Effector memory CD8-positive, alpha-beta T cell (primary cell): ENCODE results near the gene IQCE.

Experiments
- ATAC-seq: fragments of 150-1000 bp; cut with Tn5 transposase; replicated peaks from 2 replicates; pipeline ENCODE4 v1.10.0; 2021; ENCODE audit warnings: mild to moderate bottlenecking, moderate library complexity
- DNase-seq, 3 experiments: peaks; one replicate each; pipeline ENCODE4 v3.0.0; 2021
- H3K27ac Mint-ChIP-seq, 2 donors: one replicate each; pipeline ENCODE4 v1.8.0; 2022; ENCODE audit warnings: mild to moderate bottlenecking in 2 of 2, mixed read lengths in 2 of 2, moderate library complexity in 2 of 2
- H3K27me3 Mint-ChIP-seq, 2 donors: one replicate each; pipeline ENCODE4 v1.8.0; 2022; ENCODE audit warnings: mixed read lengths in 2 of 2
- H3K36me3 Mint-ChIP-seq: one replicate; pipeline ENCODE4 v1.8.0; 2022; ENCODE audit warnings: mild to moderate bottlenecking, moderate library complexity, mixed read lengths; ENCODE audit not compliant: insufficient read depth
- H3K4me1 Mint-ChIP-seq, 2 donors: one replicate each; pipeline ENCODE4 v1.8.0; 2022; ENCODE audit warnings: low read depth in 2 of 2, mixed read lengths in 2 of 2
- H3K4me3 Mint-ChIP-seq, 2 donors: one replicate each; pipeline ENCODE4 v1.8.0; 2022; ENCODE audit warnings: mild to moderate bottlenecking in 2 of 2, mixed read lengths in 2 of 2, moderate library complexity in 2 of 2
- H3K9me3 Mint-ChIP-seq, 2 donors: one replicate each; pipeline ENCODE4 v1.8.0; 2022; ENCODE audit warnings: mixed read lengths in 2 of 2

IQCE gene

GRCh38 chr7:2644562-2645273 lies 85.9 kb downstream of the IQCE start:
- Mint-ChIP-seq H3K27me3 (no peaks in the 10 kb centered on the region), H3K36me3 (peaks cover 14% of the 10 kb centered on the region), H3K9me3 (no peaks in the 10 kb centered on the region), H3K4me3 (peak overlapping the region; percentile 83 to 84), H3K27ac (peak overlapping the region; percentile 55 to 89), H3K4me1 (peaks cover 14 to 22% of the 10 kb centered on the region in 2 donors)
- DNase-seq = no peak
- peak; percentile 57 for ATAC-seq

DNA sequence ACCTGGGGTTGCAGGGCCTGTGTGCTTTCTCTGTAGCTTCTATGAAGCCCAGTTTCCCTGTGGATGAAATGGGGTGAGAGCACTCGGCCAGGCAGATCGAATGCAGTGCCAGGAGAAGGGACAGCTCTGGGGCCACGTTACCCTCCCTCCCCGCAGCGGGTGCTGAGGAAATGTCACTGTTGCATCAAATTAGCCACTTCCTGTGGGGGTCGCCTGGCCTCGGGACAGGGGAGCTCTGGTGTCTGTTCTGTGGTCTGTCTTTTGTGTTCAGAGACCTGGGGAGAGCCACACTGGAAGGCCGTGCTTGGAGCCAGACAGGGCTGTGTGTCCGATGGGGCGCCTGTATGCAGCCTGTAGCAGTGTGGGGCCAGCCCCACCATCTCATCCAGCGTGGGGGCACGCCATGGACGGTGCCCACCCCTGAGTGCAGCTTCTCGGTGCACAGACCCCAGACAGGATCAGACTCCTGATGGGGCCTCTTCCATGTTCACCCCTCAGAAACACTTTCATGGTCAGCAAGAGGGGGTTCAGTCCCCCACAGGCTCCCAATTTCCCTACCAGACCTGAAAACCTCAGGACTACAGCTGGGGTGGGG lies 86.6 kb downstream of the IQCE start:
- Mint-ChIP-seq H3K36me3 (peaks cover 17% of the 10 kb centered on the region), H3K27me3 (no peaks in the 10 kb centered on the region), H3K4me1 (peaks cover 14 to 22% of the 10 kb centered on the region in 2 donors), H3K9me3 (no peaks in the 10 kb centered on the region), H3K4me3 (peak overlapping the region; percentile 83 to 84), H3K27ac (peak overlapping the region; percentile 55 to 89)
- DNase-seq (peak; percentile 40 to 47 (median 44)), ATAC-seq (peak; percentile 80)

- H3K4me1 Mint-ChIP-seq = peaks cover 14 to 22% of the 10 kb centered on the region in 2 donors
- peaks cover 19% of the 10 kb centered on the region for H3K36me3 Mint-ChIP-seq
- DNase-seq (no peak), ATAC-seq (no peak)
- no peaks in the 10 kb centered on the region for H3K9me3 Mint-ChIP-seq
- no peak overlapping the region for H3K4me3 Mint-ChIP-seq
- H3K27ac Mint-ChIP-seq = no peak overlapping the region
- H3K27me3 Mint-ChIP-seq = no peaks in the 10 kb centered on the region
Measured at GRCh38 chr7:2646336-2646679, 87.5 kb downstream of the IQCE start.

- H3K36me3 Mint-ChIP-seq = peaks cover 22% of the 10 kb centered on the region
- no peaks in the 10 kb centered on the region for H3K27me3 Mint-ChIP-seq
Measured at GRCh38 chr7:2646680-2647571, 88.1 kb downstream of the IQCE start.

DNA sequence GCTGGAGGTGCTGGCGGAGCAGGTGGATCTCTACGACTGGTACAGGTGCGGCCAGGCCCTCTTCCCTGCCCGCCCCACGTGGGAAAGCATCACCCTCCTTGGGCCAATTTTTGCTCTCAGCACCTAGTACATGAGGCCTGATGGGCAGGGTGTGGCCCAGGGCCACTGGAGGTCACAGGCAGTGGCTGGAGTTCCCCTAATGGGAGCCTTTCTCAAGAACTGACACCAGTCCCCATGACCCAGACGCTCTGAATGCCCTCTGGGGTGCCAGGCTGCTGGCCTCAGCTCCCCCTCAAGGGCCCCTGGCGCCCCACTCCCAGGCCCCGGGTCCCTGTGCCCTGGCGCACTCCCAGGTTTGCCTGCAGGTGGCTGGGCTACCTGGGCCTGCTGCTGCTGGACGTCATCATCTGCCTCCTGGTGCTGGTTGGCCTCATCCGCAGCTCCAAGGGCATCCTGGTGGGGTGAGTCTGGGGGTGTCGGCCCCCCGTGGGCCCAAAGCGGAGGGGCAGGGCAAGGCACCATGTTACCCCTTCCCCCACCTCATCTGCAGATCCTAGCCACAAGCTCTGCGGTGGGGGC lies 88.9 kb downstream of the IQCE start:
- no peaks in the 10 kb centered on the region for H3K9me3 Mint-ChIP-seq
- no peak for DNase-seq
- H3K27ac Mint-ChIP-seq = peak overlapping the region in 1 of 2 donors; percentile 62
- H3K4me3 Mint-ChIP-seq = no peak overlapping the region
- H3K36me3 Mint-ChIP-seq = peaks cover 18% of the 10 kb centered on the region
- no peak for ATAC-seq
- no peaks in the 10 kb centered on the region for H3K27me3 Mint-ChIP-seq
- peaks cover 14 to 28% of the 10 kb centered on the region in 2 donors for H3K4me1 Mint-ChIP-seq

More at GRCh38 chr7:2646680-2647571, 88.1 kb downstream of the IQCE start:
- no peak overlapping the region for H3K4me3 Mint-ChIP-seq
- DNase-seq (no peak), ATAC-seq (no peak)
- H3K27ac Mint-ChIP-seq = no peak overlapping the region
- peaks cover 14 to 22% of the 10 kb centered on the region in 2 donors for H3K4me1 Mint-ChIP-seq
- no peaks in the 10 kb centered on the region for H3K9me3 Mint-ChIP-seq

- Mint-ChIP-seq H3K9me3 (no peaks in the 10 kb centered on the region), H3K27ac (no peak overlapping the region), H3K4me1 (peaks cover 13 to 21% of the 10 kb centered on the region in 2 donors), H3K36me3 (peaks cover 15% of the 10 kb centered on the region), H3K27me3 (no peaks in the 10 kb centered on the region), H3K4me3 (no peak overlapping the region)
- ATAC-seq (no peak), DNase-seq (no peak)
Measured at GRCh38 chr7:2649139-2649838, 90.5 kb downstream of the IQCE start.

- ATAC-seq (no peak), DNase-seq (no peak)
- no peaks in the 10 kb centered on the region for H3K27me3 Mint-ChIP-seq
- peaks cover 9 to 14% of the 10 kb centered on the region in 2 donors for H3K4me1 Mint-ChIP-seq
- H3K27ac Mint-ChIP-seq = peak overlapping the region in 1 of 2 donors; percentile 55
- H3K36me3 Mint-ChIP-seq = peaks cover 13% of the 10 kb centered on the region
- H3K9me3 Mint-ChIP-seq = no peaks in the 10 kb centered on the region
- H3K4me3 Mint-ChIP-seq = no peak overlapping the region
Measured at GRCh38 chr7:2649991-2650390, 91.2 kb downstream of the IQCE start.

DNA sequence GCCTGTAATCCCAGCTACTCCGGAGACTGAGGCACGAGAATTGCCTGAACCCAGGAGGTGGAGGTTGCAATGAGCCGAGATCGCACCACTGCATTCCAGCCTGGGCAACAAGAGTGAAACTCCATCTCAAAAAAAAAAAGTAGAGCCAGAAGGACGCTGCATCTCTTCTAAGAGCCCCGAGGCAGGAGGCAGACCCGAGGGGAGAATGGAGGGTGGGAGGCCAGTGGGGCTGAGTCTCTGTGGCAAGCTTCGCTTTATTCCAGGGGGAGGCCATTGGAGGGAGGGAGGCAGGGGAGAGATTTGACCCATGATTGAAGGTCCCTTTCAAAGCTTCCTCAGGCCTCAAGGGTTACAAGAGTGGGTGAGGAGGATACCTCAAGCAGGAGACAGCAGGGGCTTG lies 91.7 kb downstream of the IQCE start:
- Mint-ChIP-seq H3K4me1 (peaks cover 4 to 10% of the 10 kb centered on the region in 2 donors), H3K4me3 (no peak overlapping the region), H3K27me3 (no peaks in the 10 kb centered on the region), H3K36me3 (peaks cover 9% of the 10 kb centered on the region), H3K9me3 (no peaks in the 10 kb centered on the region), H3K27ac (peak overlapping the region in 1 of 2 donors; percentile 55)
- no peak for DNase-seq
- ATAC-seq = no peak

GRCh38 chr7:2651336-2651735 lies 92.6 kb downstream of the IQCE start:
- Mint-ChIP-seq H3K4me1 (peaks cover 0 to 6% of the 10 kb centered on the region in 2 donors), H3K9me3 (no peaks in the 10 kb centered on the region), H3K27ac (peak overlapping the region in 1 of 2 donors; percentile 17), H3K27me3 (no peaks in the 10 kb centered on the region), H3K4me3 (no peak overlapping the region), H3K36me3 (peaks cover 8% of the 10 kb centered on the region)
- DNase-seq = no peak
- no peak for ATAC-seq

- Mint-ChIP-seq H3K27me3 (no peaks in the 10 kb centered on the region), H3K4me3 (no peak overlapping the region), H3K9me3 (no peaks in the 10 kb centered on the region), H3K4me1 (peaks cover 0 to 8% of the 10 kb centered on the region in 2 donors), H3K27ac (peak overlapping the region in 1 of 2 donors; percentile 29), H3K36me3 (peaks cover 8% of the 10 kb centered on the region)
- ATAC-seq (no peak), DNase-seq (no peak)
Measured at GRCh38 chr7:2651847-2652735, 93.3 kb downstream of the IQCE start.

DNA sequence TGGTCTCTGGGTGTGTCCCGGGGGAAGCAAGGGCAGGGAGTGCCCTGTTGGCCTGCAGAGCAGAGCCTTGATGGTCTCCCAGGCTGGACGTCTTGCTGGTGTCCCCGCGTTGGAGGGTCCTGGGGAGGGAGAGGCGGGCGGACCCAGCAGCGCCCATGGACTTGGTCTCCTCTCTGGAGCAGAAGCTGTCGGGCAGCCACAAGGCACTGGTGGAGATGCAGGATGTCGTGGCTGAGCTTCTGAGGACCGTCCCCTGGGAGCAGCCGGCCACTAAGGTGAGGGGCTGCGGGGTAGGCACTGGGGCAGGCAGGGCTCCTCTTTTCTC lies 93.9 kb downstream of the IQCE start:
- no peak for DNase-seq
- ATAC-seq = no peak
- Mint-ChIP-seq H3K4me1 (peaks cover 0 to 9% of the 10 kb centered on the region in 2 donors), H3K4me3 (no peak overlapping the region), H3K27me3 (no peaks in the 10 kb centered on the region), H3K36me3 (peaks cover 8% of the 10 kb centered on the region), H3K9me3 (no peaks in the 10 kb centered on the region), H3K27ac (no peak overlapping the region)

GRCh38 chr7:2654059-2654458 lies 95.3 kb downstream of the IQCE start:
- DNase-seq (no peak), ATAC-seq (no peak)
- H3K27ac Mint-ChIP-seq = no peak overlapping the region
- H3K27me3 Mint-ChIP-seq = no peaks in the 10 kb centered on the region
- peaks cover 0 to 9% of the 10 kb centered on the region in 2 donors for H3K4me1 Mint-ChIP-seq
- no peak overlapping the region for H3K4me3 Mint-ChIP-seq
- no peaks in the 10 kb centered on the region for H3K9me3 Mint-ChIP-seq
- H3K36me3 Mint-ChIP-seq = peaks cover 8% of the 10 kb centered on the region
